ENCODE data around the gene TYSND1.

Gene TYSND1

GRCh38 chr10:70135046-70135445, 11.5 kb downstream of the TYSND1 start:
- no peak overlapping the region for H3K18ac ChIP-seq (ENCODE audit: low read length)
- no peak overlapping the region for H3K4ac ChIP-seq (ENCODE audit: low read depth, low read length)
- no peak overlapping the region for H3K4me2 ChIP-seq (ENCODE audit: low read length)
- no peak overlapping the region for H2AFZ ChIP-seq (ENCODE audit: insufficient read depth, low read length, poor library complexity)
- peaks cover 3 to 4% of the 10 kb centered on the region in 2 experiments for H3K4me1 ChIP-seq (ENCODE audit: control insufficient read depth in 1 of 2, insufficient read depth in 2 of 2, low read length in 2 of 2)
- WGBS (ENCODE audit: extremely low coverage, insufficient coverage, insufficient read length), result no CpG with 5 or more reads among the region's 3 CpGs
- no peaks in the 10 kb centered on the region for H3K36me3 ChIP-seq (ENCODE audit: control insufficient read depth in 1 of 2, insufficient read depth in 2 of 2, low read length in 2 of 2)
- H3K14ac ChIP-seq (ENCODE audit: low read length), result no peak overlapping the region
- no peak overlapping the region for H2BK120ac ChIP-seq (ENCODE audit: insufficient read depth, low read length, poor library complexity)
- H4K91ac ChIP-seq (ENCODE audit: low read depth, low read length), result no peak overlapping the region
- H3K79me2 ChIP-seq (ENCODE audit: control insufficient read depth, insufficient read depth, low read length, poor library complexity), result peaks cover 5% of the 10 kb centered on the region
- no peak overlapping the region for H3K9ac ChIP-seq (ENCODE audit: low read length)
- no peak overlapping the region for H3K23ac ChIP-seq (ENCODE audit: low read length)
- no peaks in the 10 kb centered on the region for H3K9me3 ChIP-seq (ENCODE audit: insufficient read depth, low read depth, low read length)
- H2BK12ac ChIP-seq (ENCODE audit: low read length), result no peak overlapping the region
- H3K4me3 ChIP-seq (ENCODE audit: low read depth, low read length), result no peak overlapping the region
- H2AK5ac ChIP-seq (ENCODE audit: low read length), result no peak overlapping the region
- H3K79me1 ChIP-seq (ENCODE audit: low read length), result peaks cover 3% of the 10 kb centered on the region
- H3K27ac ChIP-seq (ENCODE audit: low read depth, low read length), result no peak overlapping the region
- H4K12ac ChIP-seq (ENCODE audit: low read depth, low read length), result no peak overlapping the region
- no peak overlapping the region for H4K8ac ChIP-seq (ENCODE audit: low read depth, low read length)
- DNase-seq, result no peak
- no peak overlapping the region for H2BK5ac ChIP-seq (ENCODE audit: low read depth, low read length, poor library complexity)
- peaks cover 5% of the 10 kb centered on the region for H3K27me3 ChIP-seq (ENCODE audit: insufficient read depth, low read length)

GRCh38 chr10:70132098-70133029, 14.1 kb downstream of the TYSND1 start, which contains the start of gene AIFM2:
AIFM2 (minus strand) TSS chr10:70132825; CDS start chr10:70124084, 8,741 bp downstream.
- no CpG with 5 or more reads among the region's 80 CpGs for WGBS (ENCODE audit: extremely low coverage, insufficient coverage, insufficient read length)
- H3K9ac ChIP-seq (ENCODE audit: low read length), result no peak within 1 kb of the TSS
- H2AK5ac ChIP-seq (ENCODE audit: low read length), result no peak within 1 kb of the TSS
- no peak within 1 kb of the TSS for H3K23ac ChIP-seq (ENCODE audit: low read length)
- no peak within 1 kb of the TSS for H3K27ac ChIP-seq (ENCODE audit: low read depth, low read length)
- peak within 1 kb of the TSS; percentile 76 for H3K4me2 ChIP-seq (ENCODE audit: low read length)
- peak within 1 kb of the TSS; percentile 55 for H2AFZ ChIP-seq (ENCODE audit: insufficient read depth, low read length, poor library complexity)
- H2BK12ac ChIP-seq (ENCODE audit: low read length), result peak within 1 kb of the TSS; percentile 17
- H2BK120ac ChIP-seq (ENCODE audit: insufficient read depth, low read length, poor library complexity), result peak within 1 kb of the TSS; percentile 48
- peak within 1 kb of the TSS; percentile 33 for H2BK5ac ChIP-seq (ENCODE audit: low read depth, low read length, poor library complexity)
- H3K27me3 ChIP-seq (ENCODE audit: insufficient read depth, low read length), result peaks cover 5% of the 10 kb centered on the region
- peak within 1 kb of the TSS; percentile 58 for H4K8ac ChIP-seq (ENCODE audit: low read depth, low read length)
- peaks cover 5% of the 10 kb centered on the region for H3K79me2 ChIP-seq (ENCODE audit: control insufficient read depth, insufficient read depth, low read length, poor library complexity)
- no peak within 1 kb of the TSS for H3K4ac ChIP-seq (ENCODE audit: low read depth, low read length)
- H3K14ac ChIP-seq (ENCODE audit: low read length), result peak within 1 kb of the TSS; percentile 71
- peak within 1 kb of the TSS; percentile 37 for H4K12ac ChIP-seq (ENCODE audit: low read depth, low read length)
- peaks cover 3 to 4% of the 10 kb centered on the region in 2 experiments for H3K4me1 ChIP-seq (ENCODE audit: control insufficient read depth in 1 of 2, insufficient read depth in 2 of 2, low read length in 2 of 2)
- H4K91ac ChIP-seq (ENCODE audit: low read depth, low read length), result peak within 1 kb of the TSS; percentile 43
- peak within 1 kb of the TSS; percentile 51 for H3K18ac ChIP-seq (ENCODE audit: low read length)
- peak; percentile 52 to 64 for DNase-seq
- peak within 1 kb of the TSS; percentile 66 for H3K4me3 ChIP-seq (ENCODE audit: low read depth, low read length)
- H3K9me3 ChIP-seq (ENCODE audit: insufficient read depth, low read depth, low read length), result no peaks in the 10 kb centered on the region
- H3K36me3 ChIP-seq (ENCODE audit: control insufficient read depth in 1 of 2, insufficient read depth in 2 of 2, low read length in 2 of 2), result no peaks in the 10 kb centered on the region
- peaks cover 3% of the 10 kb centered on the region for H3K79me1 ChIP-seq (ENCODE audit: low read length)

GRCh38 chr10:70131560-70131937, 15.0 kb downstream of the TYSND1 start:
- Histone ChIP-seq H3K9me3 (ENCODE audit: insufficient read depth, low read depth, low read length) (no peaks in the 10 kb centered on the region), H3K4me2 (ENCODE audit: low read length) (no peak overlapping the region), H3K18ac (ENCODE audit: low read length) (no peak overlapping the region), H3K4me1 (ENCODE audit: control insufficient read depth in 1 of 2, insufficient read depth in 2 of 2, low read length in 2 of 2) (peaks cover 3 to 4% of the 10 kb centered on the region in 2 experiments), H3K23ac (ENCODE audit: low read length) (no peak overlapping the region), H3K79me1 (ENCODE audit: low read length) (peaks cover 3% of the 10 kb centered on the region), H2BK12ac (ENCODE audit: low read length) (no peak overlapping the region), H3K14ac (ENCODE audit: low read length) (no peak overlapping the region), H3K36me3 (ENCODE audit: control insufficient read depth in 1 of 2, insufficient read depth in 2 of 2, low read length in 2 of 2) (no peaks in the 10 kb centered on the region), H3K4ac (ENCODE audit: low read depth, low read length) (no peak overlapping the region), H2BK120ac (ENCODE audit: insufficient read depth, low read length, poor library complexity) (no peak overlapping the region), H4K12ac (ENCODE audit: low read depth, low read length) (no peak overlapping the region), H4K8ac (ENCODE audit: low read depth, low read length) (no peak overlapping the region), H4K91ac (ENCODE audit: low read depth, low read length) (no peak overlapping the region), H3K79me2 (ENCODE audit: control insufficient read depth, insufficient read depth, low read length, poor library complexity) (peaks cover 5% of the 10 kb centered on the region), H3K27me3 (ENCODE audit: insufficient read depth, low read length) (peaks cover 5% of the 10 kb centered on the region), H2AK5ac (ENCODE audit: low read length) (no peak overlapping the region), H2BK5ac (ENCODE audit: low read depth, low read length, poor library complexity) (no peak overlapping the region), H3K27ac (ENCODE audit: low read depth, low read length) (no peak overlapping the region), H3K4me3 (ENCODE audit: low read depth, low read length) (no peak overlapping the region), H2AFZ (ENCODE audit: insufficient read depth, low read length, poor library complexity) (no peak overlapping the region), H3K9ac (ENCODE audit: low read length) (no peak overlapping the region)
- DNase-seq, result no peak
- WGBS (ENCODE audit: extremely low coverage, insufficient coverage, insufficient read length), result no CpG with 5 or more reads among the region's 4 CpGs

GRCh38 chr10:70130878-70131559, 15.5 kb downstream of the TYSND1 start:
- peak; percentile 77 to 89 for DNase-seq
- peaks cover 5% of the 10 kb centered on the region for H3K27me3 ChIP-seq (ENCODE audit: insufficient read depth, low read length)
- no peak overlapping the region for H3K23ac ChIP-seq (ENCODE audit: low read length)
- no peak overlapping the region for H2AK5ac ChIP-seq (ENCODE audit: low read length)
- H4K91ac ChIP-seq (ENCODE audit: low read depth, low read length), result no peak overlapping the region
- no peak overlapping the region for H3K4me3 ChIP-seq (ENCODE audit: low read depth, low read length)
- H3K79me1 ChIP-seq (ENCODE audit: low read length), result peaks cover 3% of the 10 kb centered on the region
- H3K27ac ChIP-seq (ENCODE audit: low read depth, low read length), result no peak overlapping the region
- H3K4me1 ChIP-seq (ENCODE audit: control insufficient read depth in 1 of 2, insufficient read depth in 2 of 2, low read length in 2 of 2), result peaks cover 3 to 4% of the 10 kb centered on the region in 2 experiments
- no peak overlapping the region for H3K18ac ChIP-seq (ENCODE audit: low read length)
- H3K4me2 ChIP-seq (ENCODE audit: low read length), result no peak overlapping the region
- H2BK12ac ChIP-seq (ENCODE audit: low read length), result no peak overlapping the region
- no peak overlapping the region for H2AFZ ChIP-seq (ENCODE audit: insufficient read depth, low read length, poor library complexity)
- H2BK5ac ChIP-seq (ENCODE audit: low read depth, low read length, poor library complexity), result no peak overlapping the region
- peaks cover 5% of the 10 kb centered on the region for H3K79me2 ChIP-seq (ENCODE audit: control insufficient read depth, insufficient read depth, low read length, poor library complexity)
- H3K9ac ChIP-seq (ENCODE audit: low read length), result no peak overlapping the region
- H3K4ac ChIP-seq (ENCODE audit: low read depth, low read length), result no peak overlapping the region
- no peak overlapping the region for H3K14ac ChIP-seq (ENCODE audit: low read length)
- H4K12ac ChIP-seq (ENCODE audit: low read depth, low read length), result no peak overlapping the region
- H3K9me3 ChIP-seq (ENCODE audit: insufficient read depth, low read depth, low read length), result no peaks in the 10 kb centered on the region
- no peak overlapping the region for H4K8ac ChIP-seq (ENCODE audit: low read depth, low read length)
- H2BK120ac ChIP-seq (ENCODE audit: insufficient read depth, low read length, poor library complexity), result no peak overlapping the region
- H3K36me3 ChIP-seq (ENCODE audit: control insufficient read depth in 1 of 2, insufficient read depth in 2 of 2, low read length in 2 of 2), result no peaks in the 10 kb centered on the region
- WGBS (ENCODE audit: extremely low coverage, insufficient coverage, insufficient read length), result no CpG with 5 or more reads among the region's 10 CpGs
